Ramos (cell line): ENCODE measurements around the gene ADAMTSL1.
"Not testable (repeated sequence)": the region's sequence is repeated elsewhere in the genome, so short reads cannot be mapped to it uniquely, and the experiment has no call there.

Experiments
- in situ Hi-C: fragments of 300-500 bp; cut with MboI; formaldehyde crosslinking; loops from one replicate; pipeline ENCODE4 v1.14.3; 2022; ENCODE audit warnings: low sequenced_read_pairs; ENCODE audit not compliant: unreplicated experiment

Gene ADAMTSL1

GRCh38 chr9:18906656-18907395 is 432.9 kb downstream of the ADAMTSL1 start:
- in situ Hi-C loops = no loop called here

DNA sequence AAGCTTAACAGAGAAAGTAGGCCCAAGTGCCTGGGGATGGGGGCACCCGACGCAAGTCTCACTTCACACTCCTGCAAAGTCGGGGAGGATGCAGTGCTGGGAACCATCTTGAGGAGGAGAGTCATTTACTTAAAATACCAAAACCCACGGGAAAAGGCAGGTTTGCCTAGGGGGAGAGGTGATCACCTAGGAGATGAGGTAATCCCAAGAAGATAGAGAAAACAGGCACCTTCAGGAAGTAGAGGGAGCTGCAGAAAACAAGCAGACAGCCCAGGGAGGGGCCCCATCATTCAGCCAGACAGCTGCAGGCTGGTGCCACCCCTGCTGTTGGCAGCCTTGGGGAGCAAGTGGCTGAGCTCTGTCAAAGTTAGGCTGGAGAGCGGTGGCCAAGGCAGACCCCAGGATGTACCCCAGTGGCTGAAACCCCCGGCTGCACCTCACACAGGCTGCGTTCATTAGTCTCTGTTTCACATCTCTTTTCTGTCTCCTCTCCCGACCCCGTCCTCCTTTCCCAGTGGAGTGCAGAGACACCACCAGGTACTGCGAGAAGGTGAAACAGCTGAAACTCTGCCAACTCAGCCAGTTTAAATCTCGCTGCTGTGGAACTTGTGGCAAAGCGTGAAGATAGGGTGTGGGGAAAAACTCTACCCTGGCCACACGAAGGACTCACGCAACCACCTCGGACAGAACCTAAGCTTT is 434.1 kb downstream of the ADAMTSL1 start:
- in situ Hi-C loops = no loop called here

GRCh38 chr9:18909140-18910018 is 435.4 kb downstream of the ADAMTSL1 start:
- in situ Hi-C loops = no loop called here

DNA sequence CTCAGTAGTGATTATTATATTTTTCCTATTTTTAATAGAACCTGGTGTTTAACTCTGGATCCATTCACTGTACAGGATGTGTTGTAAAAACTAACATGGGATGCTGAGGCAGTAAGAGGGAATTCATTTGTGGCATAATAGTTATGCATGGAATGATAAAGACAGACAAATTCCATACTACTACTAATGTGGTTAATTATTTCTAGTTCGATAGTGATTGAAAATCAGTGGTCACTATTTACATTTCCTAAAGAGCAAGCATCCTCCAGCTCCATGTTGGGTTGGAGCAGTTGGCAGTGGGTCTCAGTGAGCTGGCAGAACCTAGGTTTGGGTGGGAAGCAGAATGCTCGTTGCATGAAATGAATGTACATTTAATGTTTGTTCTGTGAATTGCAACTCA is 436.5 kb downstream of the ADAMTSL1 start:
- in situ Hi-C loops = no loop called here

DNA sequence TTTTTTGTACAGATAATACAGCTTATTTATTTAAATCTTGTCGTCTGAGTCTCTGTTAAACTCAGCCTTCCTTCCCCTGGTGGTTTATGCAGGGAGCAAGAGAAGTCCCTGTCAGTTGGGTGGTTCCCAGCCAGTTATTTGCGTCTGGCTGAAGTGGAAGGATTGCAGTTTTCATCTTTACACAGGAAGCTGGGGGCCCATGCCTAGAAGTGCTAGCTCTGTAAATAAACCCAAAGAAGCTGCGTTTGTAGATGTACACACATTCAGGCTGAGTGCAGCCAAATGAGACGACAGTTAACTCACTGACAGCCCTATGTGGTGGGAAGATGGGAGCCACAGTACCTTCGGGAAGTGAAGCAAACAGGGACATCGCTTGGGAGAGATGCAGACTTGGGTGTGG is 437.0 kb downstream of the ADAMTSL1 start:
- in situ Hi-C loops = no loop called here

DNA sequence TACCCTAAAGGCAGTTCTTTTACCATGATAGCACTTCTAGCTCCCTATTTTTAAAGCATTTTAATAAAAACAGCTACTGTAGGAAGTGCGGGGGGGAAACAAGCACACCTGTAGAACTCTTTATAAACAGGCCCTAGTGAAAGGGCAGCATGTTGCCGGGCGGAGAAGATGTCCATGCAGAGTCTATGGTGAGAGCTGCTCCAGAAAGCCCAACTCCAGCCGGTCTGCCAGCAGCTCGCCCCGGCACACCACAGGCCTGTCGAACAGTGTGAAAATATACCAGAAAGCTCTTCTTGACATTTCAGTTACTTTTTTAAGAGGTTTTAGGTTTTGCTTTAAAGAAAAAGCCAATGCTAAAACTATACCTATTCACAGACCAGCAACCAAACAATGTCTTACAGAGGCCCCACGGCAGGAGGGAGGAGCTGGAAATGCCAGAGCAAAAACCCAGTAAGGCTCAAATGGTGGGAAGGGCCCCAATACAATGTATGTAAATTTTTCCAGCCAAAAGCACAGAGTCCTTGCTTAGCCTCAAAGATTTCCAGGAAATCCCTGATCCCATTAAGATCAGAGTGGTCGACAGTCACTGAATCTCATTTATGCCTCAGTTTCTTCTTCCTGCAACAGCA is 437.9 kb downstream of the ADAMTSL1 start:
- in situ Hi-C loops = no loop called here

GRCh38 chr9:18920141-18921084 is 446.5 kb downstream of the ADAMTSL1 start:
- in situ Hi-C loops = no loop called here

GRCh38 chr9:18921366-18922075 is 447.6 kb downstream of the ADAMTSL1 start:
- in situ Hi-C loops = no loop called here

- in situ Hi-C loops = no loop called here
These were observed 448.4 kb downstream of the ADAMTSL1 start for GRCh38 chr9:18922161-18922885.

DNA sequence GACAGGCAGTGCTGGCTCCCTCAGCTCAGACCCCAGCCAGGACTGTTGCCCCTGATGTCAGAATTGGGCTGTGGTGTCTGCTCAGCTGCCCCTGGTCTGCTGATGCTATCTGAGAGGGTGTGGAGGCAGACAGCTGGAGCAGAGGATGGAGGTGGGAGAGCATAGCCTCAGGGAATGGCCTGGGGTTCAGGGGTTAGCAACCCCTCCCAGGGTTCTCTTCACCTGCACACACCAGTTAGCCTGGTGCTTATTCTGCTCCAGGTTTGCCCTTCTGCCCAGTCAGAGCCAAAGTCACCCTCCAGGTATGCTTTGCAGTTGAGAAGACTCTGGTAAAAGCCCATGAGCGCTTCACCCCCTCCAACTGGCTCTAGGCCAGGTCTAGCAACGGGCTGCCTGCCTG is 449.2 kb downstream of the ADAMTSL1 start:
- in situ Hi-C loops = no loop called here

GRCh38 chr9:18923671-18924430 is 449.9 kb downstream of the ADAMTSL1 start:
- in situ Hi-C loops = no loop called here

DNA sequence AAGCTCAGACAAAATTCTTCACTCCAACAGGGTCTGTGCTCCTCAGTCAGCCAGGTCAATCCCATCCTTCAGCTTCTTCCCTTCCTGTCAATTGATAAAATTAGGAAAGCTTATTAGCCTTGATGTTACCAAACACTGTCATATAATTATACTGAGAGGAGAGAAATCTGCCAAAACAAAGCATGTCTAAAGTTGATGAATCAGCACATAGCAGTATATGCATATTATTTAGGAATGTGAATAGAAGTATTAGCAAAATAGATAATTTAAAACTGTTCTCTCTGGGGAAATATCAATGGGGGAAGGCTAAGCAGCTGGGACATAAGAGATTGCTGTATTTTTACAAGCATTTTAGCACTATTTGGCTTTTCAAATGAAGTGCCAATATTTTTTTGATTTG is 451.9 kb downstream of the ADAMTSL1 start:
- in situ Hi-C loops = no loop called here

DNA sequence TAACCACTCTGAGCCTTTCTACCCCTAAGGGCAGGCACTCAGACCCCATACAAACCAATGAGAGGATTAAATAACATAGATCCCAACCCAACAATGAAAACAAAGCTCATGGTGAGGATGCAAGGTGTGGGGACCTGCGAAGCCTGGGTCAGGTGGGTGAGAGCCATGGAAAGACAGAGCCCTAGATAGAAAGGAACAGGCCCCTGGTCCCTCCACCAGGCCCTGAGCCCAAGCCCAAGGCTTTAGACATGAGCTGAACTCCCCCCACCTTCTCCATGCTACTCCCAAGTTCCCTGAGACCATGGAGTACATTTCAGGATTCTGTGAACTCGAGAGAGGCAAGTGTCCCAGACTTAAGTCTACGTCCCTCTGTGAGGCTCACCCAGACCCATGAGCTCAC is 452.6 kb downstream of the ADAMTSL1 start:
- in situ Hi-C loops = no loop called here

DNA sequence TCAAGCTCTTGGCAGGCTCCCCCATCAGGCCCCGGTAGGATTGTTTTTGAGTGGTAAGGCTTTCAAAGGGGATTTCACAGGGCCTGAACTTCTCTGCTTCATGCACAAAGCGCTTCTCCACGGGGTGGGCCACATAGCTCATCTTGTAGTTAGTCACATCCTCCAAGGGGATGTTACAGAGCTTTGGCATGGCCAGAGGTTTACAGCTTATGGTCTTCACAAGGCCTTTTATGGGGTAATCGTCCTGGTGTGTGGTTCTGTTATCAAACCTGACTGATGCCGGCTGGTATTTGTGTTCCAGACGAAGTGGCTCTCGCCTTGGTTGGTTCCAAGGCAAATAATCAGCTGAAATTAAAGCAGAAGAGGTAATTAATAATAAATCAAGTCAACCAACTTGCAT is 454.8 kb downstream of the ADAMTSL1 start:
- in situ Hi-C loops = no loop called here

DNA sequence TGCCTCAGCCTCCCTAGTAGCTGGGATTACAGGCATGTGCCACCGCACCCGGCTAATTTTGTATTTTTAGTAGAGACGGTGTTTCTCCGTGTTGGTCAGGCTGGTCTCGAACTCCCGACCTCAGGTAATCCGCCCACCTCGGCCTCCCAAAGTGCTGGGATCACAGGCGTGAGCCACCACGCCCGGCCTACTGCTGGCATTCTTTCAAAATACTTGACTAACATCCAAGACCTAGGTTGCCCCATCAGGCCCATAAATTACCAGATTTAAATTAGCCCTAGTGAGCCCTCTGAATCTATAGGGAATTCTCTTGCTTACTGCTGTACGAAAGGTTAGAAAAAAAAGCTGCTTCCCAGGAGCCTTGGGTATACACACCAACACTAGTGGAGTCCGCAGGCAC is 456.7 kb downstream of the ADAMTSL1 start:
- in situ Hi-C loops = not testable (repeated sequence)

- in situ Hi-C loops = no loop called here
These were observed 461.6 kb downstream of the ADAMTSL1 start for GRCh38 chr9:18935541-18935940.

DNA sequence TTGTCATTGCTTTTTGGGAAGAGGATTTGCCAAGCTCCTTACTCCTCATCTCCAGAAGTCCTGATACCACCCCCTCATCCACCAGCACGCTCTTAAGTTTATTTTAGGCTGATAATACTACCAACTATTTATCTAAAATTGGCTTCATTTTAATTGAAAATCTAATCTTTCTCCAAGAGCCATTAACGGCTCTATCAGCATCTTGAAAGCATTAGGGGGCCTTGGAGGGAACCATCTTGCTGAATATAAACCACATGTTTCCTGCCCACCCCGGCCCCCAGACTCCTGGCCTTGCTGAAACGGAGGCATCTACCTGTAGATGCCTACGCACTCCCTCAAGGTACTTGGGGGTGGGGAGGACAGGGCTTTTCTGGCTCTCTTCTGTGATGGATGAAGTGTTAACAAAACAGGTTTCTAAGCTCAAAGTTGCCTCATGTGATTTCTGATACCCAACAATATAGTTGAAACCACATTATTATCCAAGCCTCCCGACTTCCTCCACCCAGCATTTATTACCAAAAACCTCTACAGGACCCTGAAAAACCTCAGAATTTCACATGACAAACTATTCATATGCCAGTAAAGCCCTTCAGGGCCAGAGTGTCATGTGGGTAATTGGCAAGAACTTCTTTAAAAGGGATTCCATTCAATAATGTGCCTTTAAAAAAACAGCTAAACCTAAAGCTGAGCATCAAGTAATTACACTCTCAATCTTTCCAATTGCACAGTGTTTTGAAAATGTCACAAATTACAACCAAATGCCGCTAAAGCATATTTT is 462.3 kb downstream of the ADAMTSL1 start:
- in situ Hi-C loops = no loop called here
